ENCODE results near the gene PLEKHA4.

DNA sequence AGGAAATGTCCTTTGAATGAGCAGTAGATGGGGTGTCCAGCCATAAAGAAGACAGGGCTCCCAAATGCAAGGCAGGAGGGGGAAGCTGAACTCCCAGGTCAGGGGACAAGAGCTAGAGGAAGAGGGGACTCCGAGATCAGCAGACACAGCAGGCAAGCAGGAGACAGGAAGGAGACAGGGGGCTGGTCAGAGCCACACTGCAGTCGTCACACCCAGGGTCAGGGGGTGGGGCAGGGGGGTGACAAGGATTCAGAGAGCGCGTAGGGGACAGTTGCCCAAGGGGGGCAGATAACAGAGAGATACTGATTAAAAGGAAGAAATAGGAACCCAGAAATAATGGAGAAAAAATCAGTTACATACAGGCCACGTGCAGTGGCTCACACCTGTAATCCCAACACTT lies 35.4 kb downstream of the PLEKHA4 start:
- no peak for TF ChIP-seq TAF1 (IDR thresholded peaks at IDR 0.05; ENCODE audit: borderline replicate concordance, insufficient read depth, low read length)
- TF ChIP-seq POLR2AphosphoS5 (IDR thresholded peaks at IDR 0.05; ENCODE audit: low read depth, low read length), result no peak
- TF ChIP-seq, protein P1, sequence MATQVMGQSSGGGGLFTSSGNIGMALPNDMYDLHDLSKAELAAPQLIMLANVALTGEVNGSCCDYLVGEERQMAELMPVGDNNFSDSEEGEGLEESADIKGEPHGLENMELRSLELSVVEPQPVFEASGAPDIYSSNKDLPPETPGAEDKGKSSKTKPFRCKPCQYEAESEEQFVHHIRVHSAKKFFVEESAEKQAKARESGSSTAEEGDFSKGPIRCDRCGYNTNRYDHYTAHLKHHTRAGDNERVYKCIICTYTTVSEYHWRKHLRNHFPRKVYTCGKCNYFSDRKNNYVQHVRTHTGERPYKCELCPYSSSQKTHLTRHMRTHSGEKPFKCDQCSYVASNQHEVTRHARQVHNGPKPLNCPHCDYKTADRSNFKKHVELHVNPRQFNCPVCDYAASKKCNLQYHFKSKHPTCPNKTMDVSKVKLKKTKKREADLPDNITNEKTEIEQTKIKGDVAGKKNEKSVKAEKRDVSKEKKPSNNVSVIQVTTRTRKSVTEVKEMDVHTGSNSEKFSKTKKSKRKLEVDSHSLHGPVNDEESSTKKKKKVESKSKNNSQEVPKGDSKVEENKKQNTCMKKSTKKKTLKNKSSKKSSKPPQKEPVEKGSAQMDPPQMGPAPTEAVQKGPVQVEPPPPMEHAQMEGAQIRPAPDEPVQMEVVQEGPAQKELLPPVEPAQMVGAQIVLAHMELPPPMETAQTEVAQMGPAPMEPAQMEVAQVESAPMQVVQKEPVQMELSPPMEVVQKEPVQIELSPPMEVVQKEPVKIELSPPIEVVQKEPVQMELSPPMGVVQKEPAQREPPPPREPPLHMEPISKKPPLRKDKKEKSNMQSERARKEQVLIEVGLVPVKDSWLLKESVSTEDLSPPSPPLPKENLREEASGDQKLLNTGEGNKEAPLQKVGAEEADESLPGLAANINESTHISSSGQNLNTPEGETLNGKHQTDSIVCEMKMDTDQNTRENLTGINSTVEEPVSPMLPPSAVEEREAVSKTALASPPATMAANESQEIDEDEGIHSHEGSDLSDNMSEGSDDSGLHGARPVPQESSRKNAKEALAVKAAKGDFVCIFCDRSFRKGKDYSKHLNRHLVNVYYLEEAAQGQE (IDR thresholded peaks at IDR 0.05; ENCODE audit: insufficient read depth in 1 of 2, low read depth in 2 of 2, low read length in 2 of 2), result no peak

Measured in PFSK-1 (cell line).